IMR-90 (cell line): ENCODE results near the gene RHBDF1.

ENCODE experiments used
- CTCF ChIP-seq: conservative IDR thresholded peaks from 2 replicates; pipeline ENCODE4 v1.5.1; 2012; ENCODE audit warnings: mild to moderate bottlenecking, low read depth, low read length, improper control_type of control experiment
- MXI1 ChIP-seq: IDR thresholded peaks from 2 replicates; pipeline ENCODE4 v1.6.1; 2012; ENCODE audit warnings: low read depth, mild to moderate bottlenecking, low read length, moderate library complexity, borderline replicate concordance
- POLR2A ChIP-seq: IDR thresholded peaks from 2 replicates; pipeline ENCODE4 v1.6.1; 2012; ENCODE audit warnings: mild to moderate bottlenecking, low read depth, low read length
- RFX5 ChIP-seq: IDR thresholded peaks from 2 replicates; pipeline ENCODE4 v1.8.0; 2012; ENCODE audit warnings: low read depth, mild to moderate bottlenecking, low read length, moderate library complexity

- no peak for TF ChIP-seq RFX5
- TF ChIP-seq MXI1: no peak
- TF ChIP-seq CTCF: no peak
- TF ChIP-seq POLR2A: no peak
Observed at GRCh38 chr16:33877-34647, 38.4 kb downstream of the RHBDF1 start.
